COLO829 (cell line): ENCODE measurements around the gene PDSS1.

Source experiments
- DNase-seq: peaks from one replicate; pipeline ENCODE4 v3.0.0; 2012; ENCODE audit warnings: low spot score

PDSS1 gene

DNA sequence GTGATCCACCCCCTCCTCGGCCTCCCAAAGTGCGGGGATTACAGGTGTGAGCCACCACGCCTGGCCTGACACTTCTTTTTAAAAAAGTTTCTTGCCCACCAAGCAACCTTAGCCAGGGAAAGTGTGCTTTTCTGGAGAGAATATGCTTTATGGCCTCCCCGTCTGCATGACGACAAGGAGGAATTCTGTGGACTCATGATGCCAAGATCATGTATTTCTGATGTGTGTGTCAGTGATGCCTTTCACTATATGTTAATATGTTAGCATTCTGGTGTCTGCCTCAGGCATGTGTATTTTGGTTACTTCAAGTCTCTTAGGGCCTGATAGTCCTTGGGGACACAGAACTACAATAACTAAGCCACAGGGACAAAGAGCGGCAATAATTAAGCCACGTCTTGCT is 2.1 kb downstream of the PDSS1 start:
- no peak for DNase-seq

DNA sequence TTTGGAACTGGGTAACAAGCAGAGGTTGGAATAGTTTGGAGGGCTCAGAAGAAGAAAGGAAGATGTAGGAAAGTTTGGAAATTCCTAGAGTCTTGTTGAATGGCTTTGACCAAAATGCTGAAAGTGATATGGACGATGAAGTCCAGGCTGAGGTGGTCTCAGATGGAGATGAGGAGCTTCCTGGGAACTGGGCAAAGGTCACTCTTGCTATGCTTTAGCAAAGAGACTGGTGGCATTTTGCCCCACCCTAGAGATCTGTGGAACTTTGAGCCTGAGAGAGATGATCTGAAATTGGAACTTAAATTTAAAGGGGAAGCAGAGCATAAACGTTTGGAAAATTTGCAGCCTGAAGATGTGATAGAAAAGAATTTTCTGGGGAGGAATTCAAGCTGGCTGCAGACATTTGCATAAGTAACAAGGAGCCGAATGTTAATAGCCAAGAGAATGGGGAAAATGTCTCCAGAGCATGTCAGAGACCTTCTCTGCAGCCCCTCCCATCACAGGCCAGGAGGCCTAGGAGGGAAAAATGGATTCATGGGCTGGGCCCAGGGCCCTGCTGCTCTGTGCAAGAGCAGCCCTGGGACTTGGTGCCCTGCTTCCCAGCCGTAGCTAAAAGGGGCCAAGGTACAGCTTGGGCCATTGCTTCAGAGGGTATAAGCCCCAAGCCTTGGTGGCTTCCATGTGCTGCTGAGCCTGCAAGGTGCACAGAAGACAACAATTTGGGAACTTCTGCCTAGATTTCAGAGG is 3.6 kb downstream of the PDSS1 start:
- no peak for DNase-seq

DNA sequence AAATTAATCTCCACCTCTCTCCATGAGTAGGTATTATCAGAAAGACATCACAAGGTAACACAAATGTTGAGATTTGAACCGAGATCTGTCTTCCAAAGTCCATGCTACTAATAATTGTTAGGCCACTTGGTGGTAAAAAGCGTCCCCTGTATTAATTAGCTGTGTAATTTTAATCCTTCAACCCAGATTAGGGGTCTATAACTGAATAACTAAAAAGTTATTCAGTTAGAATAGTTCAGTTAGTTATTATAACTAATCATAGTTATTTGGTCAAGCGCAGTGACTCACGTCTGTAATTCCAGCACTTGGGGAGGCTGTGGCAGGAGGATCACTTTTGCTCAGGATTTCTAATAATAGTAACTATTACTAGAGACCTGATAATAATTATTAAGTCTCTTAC is 5.6 kb downstream of the PDSS1 start:
- no peak for DNase-seq

DNA sequence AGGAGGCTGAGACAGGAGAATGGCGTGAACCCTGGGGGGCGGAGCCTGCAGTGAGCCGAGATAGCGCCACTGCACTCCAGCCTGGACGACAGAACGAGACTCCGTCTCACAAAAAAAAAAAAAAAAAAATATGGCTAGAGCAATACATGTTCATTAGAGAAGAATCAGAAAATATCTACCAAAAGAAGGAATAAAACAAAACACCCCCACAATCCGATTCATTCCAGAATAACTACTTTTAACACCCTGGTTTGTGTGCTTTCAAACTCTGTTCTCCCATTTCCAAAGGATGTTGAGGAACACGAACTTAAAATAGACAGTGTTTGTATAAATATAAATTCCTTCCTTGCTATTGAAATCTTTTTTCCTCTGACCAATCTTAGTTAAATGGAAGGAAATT is 6.5 kb downstream of the PDSS1 start:
- DNase-seq = no peak

DNA sequence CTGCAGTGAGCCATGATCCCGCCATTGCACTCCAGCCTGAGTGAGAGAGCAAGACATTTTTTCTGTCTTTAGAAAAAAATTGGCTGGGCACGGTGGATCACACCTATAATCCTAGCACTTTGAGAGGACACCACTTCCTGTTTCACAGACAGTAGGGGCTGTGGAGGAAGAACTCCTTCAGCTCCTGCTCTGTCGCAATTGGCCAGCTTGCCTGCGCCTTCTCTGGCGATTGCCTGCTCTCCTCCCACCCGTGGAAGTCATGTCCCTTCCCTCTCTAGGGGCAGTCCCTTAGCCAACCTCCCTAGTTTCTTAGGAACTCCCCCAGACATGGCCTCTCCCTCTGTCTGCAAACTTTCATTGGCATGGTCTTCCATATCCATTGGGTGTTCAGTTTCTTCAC is 8.7 kb downstream of the PDSS1 start:
- no peak for DNase-seq

DNA sequence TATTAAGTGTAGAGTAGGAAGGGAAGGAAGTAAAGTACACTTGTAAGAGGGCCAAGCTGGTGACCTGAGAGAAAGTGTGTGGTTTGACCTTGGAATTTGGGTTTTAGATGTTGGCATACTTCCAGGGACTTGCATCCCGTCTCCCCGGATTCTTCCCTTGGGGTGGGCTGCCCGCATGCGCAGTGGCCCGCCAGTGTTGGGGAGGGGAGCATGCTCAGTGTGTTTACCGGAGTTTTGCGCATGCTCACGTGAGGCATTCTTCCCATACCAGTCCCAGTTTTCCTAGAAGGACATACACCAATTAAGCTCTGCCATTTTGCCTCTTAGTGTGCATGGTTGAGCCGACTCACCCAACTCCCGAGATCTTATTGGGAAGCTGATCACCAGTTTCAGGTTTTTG is 9.4 kb downstream of the PDSS1 start:
- no peak for DNase-seq

DNA sequence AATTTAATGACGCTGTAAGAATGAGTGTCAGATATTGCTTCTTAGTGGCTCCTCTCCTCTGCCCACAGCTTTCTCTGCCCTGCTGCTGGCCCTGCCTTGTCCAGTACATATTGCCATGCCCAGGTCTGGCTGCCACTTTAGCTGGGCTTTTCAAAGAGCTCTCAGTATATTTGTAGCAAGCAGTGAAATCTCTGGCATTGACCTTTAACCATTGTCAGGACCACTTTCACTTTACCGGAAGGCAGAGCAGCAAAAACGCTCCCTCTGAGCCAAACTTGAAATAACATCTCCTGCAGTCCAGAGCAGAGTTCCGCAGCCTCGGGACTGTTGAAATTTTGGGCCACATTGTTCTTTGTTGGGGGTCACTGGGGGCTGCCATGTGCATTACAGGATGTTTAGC is 13.8 kb downstream of the PDSS1 start:
- DNase-seq = no peak

DNA sequence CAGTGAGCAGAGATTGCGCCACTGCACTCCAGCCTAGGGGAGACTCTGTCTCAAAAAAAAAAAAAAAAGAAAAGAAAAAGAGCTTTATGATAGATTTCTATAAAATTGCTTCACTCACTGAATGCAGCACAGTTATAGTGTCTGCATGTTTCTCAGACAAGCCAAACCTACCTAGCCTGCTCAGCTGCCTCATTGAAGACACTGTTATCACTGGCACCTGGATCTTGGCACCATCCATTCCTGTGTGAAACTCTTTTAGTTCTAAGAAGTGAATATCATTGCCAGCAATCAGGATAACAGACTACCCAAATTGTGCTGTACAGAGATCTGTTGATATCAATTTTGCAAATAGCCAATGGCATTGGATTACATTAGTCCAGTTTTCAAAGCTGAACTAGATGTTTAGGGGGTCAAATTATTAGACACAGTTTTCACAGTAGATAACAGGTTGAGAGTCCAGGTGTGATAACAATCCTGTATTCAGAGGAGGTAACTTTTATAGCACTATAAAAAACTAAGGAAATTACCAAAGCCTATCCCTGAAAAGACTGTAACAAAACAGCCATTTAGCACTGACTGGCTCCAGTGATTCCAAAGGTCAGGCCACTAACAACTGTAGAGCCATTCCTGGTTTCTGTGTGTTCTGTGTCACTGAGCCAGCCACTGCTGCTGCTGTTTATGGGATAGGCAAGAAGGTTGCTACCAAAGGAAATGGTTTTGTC is 17.1 kb downstream of the PDSS1 start:
- no peak for DNase-seq

DNA sequence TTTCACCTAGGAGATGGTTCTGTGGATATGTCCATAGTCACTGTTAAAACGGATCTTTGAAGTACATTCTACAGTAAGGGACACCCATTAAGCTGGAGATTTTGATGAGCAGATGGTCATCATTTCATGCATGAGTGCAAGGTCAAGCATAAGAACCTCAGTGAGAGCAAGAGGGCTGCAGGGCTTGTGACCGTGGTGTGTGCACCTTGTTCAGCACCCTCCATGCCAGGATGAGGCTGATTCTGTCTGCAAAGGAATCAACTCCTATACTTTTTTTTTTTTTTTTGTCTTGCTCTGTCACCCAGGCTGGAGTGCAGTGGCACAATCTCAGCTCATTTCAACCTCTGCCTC is 17.6 kb downstream of the PDSS1 start:
- DNase-seq = no peak

DNA sequence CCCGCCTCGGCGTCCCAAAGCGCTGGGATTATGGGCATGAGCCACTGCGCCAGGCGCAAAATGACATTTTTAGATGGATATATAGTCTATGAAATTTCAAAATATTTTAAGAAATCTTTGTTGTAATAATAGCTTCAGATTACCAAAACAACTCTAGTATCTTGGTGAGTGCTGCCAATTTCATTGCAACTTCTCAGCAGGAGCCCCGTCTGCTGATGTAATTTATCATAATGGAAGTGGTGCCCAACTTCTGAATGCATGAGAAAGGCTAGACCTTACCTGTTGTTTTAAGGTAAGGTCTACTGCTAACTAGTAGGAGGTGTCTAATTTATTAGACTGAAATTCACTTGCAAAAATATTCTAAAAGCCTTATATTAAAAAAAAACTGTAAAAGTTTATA is 20.0 kb downstream of the PDSS1 start:
- no peak for DNase-seq

DNA sequence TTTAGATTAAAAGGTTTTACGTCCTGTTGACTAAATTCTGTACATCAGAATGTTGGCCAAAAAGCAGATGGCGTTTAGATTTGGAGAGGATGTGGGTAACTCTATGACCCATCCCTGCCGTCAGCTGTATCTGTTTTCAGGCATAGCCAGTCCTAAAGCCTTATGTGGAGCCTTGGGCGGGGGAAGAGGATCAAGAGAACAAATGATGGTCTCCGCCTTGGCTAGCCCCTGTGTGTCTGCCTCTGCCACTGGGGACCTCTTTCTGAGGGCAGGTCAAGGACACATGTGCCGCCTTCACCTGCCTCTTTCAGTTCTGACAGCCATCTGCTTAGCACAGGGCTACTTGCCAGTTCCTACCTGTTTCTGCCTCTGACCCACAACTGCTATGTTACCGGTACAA is 24.1 kb downstream of the PDSS1 start:
- DNase-seq = no peak

DNA sequence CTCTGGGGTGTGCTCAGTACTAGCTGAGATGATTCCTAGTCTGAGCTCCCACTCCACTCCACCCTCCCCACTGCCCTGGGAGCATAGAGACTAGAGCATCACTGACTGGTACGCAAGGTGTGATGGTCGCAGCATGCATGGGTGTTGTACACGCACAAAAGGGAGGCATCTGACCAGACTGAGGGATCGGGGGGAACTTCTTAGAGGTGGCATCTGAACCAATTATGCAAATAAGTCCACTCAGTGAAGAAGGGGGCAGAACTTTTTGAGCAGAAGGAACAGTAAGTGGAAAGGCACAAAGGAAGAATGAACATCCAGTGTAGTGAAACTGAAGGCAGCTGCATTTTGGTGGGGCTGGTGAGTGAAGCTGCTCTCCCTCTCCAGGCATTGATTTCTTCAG is 25.5 kb downstream of the PDSS1 start:
- no peak for DNase-seq

DNA sequence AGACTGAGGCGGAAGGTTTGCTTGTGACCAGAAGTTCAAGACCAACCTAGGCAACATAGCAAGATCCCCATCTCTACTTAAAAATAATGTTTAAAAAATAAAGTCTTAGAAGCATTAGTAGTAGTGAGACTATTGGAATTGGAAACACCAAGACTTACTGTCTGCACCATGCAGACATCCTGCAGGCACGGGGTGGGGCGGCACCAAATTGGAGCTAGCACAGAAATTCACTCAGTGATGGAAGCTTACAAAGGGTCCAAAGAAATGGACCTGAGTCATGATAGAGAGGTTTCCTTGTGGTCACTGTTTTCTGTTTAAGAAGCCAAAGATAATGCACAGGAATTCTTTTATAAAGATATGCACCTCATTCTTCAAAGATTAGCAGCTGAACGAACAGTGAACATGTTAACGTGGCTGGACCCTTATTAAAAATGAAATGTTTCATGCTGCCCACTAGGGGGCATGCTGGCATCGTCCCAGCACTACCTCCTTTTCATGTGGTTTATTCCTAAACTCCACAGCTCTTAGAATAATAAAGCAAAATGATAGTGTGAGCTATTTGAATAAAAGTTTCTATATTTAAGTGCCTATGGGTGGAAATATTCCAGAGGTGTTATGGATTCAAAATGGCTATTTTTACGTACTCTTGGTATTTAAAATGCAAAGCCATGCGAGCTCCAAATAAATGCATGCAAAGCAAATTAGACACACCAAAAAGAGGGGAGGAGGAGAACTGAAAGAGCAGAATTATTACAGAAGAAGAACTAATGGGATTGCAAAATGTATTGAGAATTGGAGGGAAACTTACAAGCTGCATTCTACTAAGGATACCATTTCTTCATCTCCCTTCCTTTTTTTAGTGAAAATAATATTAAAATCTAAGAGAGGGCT is 28.6 kb downstream of the PDSS1 start:
- peak; percentile 49 for DNase-seq

DNA sequence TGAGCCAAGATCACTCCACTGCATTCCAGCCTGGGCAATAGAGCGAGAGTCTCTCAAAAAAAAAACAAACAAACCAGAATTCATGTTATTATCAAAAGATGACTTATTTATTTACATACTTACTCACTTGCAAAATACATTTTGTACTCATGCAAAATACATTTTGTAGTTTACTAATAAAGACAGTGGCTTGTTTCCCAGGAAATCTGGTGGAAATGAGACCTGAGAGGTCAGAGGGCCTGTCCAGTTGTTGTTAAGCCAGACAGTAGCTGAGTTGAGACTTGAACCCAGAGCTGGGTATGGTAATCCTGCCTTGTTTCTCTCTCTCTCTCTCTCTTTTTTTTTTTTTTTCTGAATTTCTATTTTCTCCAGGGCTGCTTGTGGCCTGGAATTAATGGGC is 29.5 kb downstream of the PDSS1 start:
- DNase-seq = no peak

DNA sequence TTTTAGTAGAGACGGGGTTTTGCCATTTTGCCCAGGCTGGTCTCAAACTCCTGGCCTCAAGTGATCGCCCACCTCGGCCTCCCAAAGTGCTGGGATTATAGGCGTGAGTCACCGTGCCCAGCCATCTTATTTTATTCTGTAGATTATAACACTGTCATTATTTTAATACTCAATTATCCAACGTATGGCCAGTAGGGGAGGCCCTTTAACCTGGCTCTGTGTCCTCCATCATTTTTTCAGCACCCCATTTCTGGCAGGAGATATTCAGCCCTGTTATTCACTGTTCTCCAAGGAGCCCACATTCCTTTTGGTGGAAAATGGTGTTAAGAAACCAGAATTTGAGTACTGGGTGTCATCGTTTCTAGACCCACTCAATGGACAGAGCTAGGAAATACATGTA is 31.5 kb downstream of the PDSS1 start:
- DNase-seq = no peak

DNA sequence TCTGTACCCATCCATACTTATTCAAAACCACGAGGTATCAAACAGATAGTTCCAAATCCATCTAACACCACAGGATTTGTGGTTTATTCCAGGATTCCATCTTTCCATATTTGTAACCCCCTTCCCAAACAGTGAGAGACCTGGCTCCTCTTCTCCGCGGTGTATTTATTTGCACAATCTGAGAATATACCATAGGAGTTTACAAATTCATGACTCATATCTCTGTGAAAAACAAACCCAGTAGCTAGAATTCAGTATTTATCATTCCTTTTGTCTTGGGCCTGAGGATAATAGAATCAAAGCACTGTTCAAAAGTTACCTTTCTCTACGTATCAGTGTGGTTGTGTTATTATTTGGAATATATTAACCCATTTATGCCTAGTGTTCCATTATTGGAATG is 31.9 kb downstream of the PDSS1 start:
- no peak for DNase-seq

DNA sequence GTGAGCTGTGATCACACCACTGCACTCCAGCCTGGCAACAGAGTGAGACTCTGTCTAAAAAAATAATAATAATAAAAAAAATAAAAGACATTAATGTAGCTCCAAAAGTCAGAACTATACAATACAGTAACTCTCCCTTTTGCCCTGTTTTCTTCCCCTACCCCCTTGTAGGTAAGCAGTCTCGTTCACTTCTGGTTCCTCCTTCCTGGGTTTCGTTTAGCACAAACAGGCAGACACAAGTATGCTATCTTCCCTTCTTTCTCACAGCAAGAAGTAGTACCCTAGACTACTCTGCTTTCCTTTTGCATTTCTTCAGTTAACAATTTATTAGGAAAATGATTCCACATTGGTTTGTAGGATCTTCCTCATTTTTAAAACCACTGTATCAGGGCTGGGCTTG is 33.1 kb downstream of the PDSS1 start:
- no peak for DNase-seq

DNA sequence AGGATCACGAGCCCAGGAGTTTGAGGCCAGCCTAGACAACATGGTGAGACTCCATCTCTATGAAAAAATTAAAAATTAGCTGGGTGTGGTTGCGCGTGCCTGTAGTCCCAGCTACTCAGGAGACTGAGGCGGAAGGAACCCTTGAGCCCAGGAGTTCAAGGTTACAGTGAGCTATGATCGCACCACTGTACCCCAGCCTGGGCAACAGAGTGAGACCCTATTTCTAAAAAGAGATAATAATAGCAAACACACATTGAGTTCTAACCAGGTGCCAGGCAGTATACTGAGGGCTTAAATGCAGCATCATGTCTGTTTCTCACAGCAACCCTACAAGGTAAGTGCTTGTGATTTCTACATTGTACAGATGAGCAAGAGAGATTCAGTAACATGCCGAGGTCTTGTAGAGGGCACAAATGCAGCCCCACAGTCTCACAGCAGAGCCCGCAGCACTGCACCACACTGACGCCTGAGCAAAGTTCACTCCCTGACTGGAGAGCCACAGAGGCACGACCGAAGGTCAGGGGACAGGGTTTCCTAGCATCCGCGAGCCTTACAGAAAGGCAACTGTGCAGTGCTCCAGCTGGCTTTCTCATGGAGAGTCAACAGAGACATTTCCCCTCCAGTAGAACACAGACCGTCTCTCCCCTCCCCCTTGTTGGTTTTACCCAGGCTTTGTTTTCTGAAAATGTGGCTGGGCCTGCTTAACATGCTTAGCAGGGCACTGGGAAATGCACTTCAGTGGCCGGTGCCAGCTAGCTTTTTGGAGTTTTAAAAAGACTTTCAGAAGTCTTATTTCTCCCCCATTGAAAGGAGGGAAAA is 36.5 kb downstream of the PDSS1 start:
- no peak for DNase-seq

DNA sequence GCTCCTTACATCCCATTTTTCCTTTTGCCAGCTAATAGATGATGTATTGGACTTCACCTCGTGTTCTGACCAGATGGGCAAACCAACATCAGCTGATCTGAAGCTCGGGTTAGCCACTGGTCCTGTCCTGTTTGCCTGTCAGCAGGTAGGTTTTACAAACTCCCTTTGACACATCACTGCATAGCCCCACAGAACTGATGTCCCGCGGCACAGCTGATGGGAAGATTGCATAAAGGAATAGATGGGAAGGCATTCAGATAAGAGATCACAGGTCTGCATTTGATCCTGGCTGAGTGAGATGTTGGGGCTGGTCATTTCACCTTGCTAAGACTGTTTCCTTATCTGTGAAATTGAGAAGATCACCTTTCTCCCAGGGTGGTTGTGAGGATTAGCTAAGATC is 37.9 kb downstream of the PDSS1 start:
- DNase-seq = no peak

DNA sequence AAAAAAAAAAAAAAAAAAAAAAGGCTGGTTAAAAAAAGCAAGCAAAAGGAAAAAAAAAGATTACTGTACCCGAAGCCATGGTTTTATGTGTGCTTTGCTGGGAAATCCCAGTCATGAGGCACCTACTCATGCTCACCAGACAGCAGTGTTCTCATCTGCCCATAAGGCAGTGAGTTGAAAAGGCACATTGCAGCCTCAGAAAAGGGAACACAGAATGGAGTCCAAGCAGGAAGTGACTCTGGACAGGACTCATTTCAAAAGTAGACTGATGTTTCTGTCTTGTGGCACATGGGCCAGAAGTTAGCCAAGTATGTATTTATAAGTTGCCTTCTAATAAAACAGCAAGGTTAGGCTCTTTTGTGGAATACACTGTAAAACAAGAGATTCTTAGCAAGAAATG is 40.2 kb downstream of the PDSS1 start:
- peak; percentile 86 for DNase-seq

DNA sequence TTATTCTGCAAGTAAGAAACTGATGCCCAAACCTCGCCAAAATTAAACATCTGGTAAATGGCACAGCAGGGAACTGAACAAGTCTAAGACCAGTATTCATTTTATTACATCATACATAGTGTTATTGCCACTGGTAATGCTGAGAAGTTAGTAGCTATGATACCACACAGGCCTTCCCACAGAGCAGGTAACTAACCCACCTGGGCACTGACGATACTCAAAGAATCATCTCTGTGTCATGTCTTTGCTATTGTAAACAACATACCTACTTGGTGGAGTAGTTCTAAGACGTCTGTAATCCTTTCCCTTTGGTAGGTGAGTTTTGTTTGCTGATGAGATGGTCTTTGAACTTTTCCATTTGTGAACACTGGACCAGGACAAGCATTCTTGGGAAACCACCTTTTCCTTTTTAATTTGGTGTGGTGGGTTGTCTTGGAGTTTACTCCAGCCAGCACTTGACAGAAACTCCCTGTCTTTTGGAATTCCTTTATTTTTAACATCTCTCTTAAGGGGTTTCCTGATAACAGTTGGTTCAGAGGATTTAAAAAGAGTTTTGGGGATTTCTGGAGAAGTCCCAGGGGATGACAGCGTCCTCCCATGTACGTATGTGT is 40.9 kb downstream of the PDSS1 start:
- DNase-seq = no peak
